Hematopoietic multipotent progenitor cell treated with erythropoietin and hydrocortisone succinate and interleukin-3 and kit ligand, for 15 days (in vitro differentiated cells): ENCODE measurements around the gene KLC1.

Experiments used
- DNase-seq: peaks from one replicate; pipeline ENCODE4 v3.0.0-alpha.2; 2015; ENCODE audit warnings: low spot score

The KLC1 gene

DNA sequence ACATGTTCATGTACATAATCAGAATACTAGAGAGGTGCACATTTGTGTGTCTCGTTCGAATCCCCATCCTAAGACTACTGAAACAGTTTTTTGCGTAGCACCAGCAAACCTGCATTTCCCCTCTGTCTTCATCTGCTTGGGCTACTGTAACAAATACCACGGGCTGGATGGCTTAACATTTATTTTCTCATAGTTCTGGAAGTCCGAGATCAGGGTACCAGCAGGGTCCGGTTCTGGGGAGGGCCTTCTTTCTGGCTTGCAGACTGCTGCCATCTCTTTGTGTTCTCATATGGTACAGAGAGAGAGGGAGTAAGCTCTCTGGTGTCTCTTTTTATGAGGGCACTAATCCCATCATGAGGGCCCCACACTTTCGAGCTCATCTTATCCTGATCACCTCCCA, 30.6 kb downstream of the KLC1 start:
- no peak for DNase-seq

DNA sequence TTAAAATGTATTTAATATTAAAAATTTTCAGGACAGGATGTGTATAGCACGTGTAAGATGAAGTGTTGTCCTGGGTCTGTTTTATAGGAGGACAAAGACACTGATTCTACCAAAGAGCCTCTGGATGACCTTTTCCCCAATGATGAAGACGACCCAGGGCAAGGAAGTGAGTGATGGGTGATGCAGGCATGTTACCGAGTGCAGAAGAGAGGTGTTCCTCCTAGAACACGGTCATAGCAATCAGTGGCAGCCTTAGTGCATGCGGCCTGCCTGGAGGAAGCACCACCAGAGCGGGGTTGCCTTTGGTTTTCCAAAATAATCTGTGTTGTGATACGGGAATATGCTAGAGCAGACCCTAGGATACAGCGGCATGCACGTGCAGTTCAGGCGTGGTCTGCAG, 33.0 kb downstream of the KLC1 start:
- DNase-seq = no peak

DNA sequence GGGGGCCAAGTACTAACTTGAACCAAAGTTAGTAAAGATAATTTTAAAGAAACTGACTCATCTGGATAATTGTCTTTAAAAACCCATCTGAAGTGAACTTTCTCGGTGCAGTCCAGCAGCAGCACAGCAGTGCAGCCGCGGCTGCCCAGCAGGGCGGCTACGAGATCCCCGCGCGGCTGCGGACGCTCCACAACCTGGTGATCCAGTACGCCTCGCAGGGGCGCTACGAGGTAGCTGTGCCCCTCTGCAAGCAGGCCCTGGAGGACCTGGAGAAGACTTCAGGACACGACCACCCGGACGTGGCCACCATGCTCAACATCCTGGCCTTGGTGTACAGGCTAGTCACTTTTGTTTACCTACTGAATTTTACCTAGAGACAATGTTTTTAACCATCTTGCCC, 33.6 kb downstream of the KLC1 start:
- no peak for DNase-seq

DNA sequence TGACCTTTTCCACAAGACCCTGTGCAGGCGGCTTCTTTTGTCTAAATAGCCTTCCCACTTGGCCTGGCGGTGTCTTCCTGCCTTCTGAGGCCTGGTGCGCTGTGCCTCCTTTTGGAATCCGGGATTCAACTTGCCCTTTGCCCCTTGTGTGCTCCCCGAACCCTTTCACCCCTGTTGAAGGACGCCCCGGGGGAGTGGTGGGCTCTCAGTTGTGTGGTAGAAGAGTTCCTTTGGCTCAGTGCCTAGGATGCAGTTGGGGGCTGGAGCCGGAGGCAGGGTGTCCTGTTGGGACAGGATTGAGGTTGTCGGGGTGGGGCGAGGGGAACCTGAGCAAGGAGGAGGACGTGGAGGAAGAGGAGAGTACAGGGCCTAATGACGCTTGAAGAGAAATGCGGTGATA, 34.5 kb downstream of the KLC1 start:
- no peak for DNase-seq

DNA sequence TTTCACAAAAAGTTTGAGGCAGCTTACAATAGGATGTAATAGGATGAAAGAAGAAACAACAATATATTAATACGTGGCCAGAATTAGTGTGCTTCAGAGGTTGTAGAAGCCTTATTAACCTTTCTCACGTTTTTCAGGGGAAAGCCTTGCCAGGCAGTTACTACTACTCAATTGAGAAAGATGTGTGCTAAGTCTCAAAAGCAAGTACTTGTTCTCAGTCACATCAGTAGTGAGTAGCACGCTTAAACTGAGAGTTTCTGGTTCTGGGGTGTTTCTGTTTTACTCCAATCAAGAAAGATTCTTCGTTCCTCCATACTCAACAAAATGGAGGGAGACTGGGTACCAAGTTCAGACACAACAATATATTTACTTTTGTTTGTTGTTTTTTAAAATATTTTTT, 38.7 kb downstream of the KLC1 start:
- no peak for DNase-seq

DNA sequence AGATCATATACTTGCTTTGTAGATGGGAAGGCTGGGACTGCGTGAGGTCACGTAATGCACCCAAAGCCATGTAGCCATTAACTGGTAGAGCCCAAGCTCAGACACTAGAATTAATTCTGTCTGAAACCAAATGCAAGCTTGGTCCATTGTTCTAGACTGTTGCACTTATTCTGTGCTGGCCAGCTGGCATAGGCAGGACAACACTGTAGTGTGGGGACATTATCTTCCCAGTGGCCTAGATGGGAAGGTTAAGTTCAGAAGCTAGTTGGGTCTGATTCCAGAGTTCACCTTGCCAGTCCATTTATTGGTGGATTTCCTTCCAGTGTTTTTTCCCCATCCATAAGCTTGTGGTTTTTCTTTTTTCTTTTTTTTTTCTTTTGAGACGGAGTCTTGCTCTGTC, 39.1 kb downstream of the KLC1 start:
- no peak for DNase-seq

DNA sequence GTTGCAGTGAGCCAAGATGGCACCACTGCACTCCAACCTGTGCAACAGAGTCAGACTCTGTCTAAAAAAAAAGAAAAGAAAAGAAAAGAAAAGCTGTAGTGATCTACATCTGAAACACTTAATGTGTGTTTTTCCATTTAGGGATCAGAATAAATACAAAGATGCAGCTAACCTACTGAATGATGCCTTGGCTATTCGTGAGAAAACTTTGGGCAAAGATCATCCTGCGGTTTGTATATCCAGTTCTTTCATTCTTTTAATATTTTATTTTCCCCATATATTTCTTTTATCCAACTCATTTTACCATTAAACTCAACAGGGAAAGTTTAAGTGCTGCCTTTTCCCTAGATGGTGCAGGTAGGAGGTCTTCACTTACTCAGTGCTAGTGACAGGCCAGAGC, 40.4 kb downstream of the KLC1 start:
- DNase-seq = no peak

DNA sequence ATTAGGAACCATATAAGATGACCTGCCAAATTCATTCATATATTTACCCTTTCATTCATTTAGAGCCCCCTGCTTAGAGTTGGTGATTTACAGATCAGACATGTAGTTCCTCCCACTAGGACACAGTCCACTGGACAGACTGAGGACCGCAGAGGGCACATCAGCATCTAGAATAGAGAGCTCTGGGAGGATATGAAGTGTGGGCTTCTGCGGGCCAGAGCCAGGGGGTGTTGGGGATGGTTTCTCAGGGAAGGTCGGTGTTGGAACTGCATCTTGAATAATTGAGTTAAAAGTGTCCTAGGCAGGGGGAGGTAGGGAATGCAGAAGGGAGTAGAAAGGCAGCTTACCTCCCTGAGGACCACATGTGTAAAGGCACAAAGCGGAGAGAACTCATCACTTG, 42.9 kb downstream of the KLC1 start:
- DNase-seq = no peak

DNA sequence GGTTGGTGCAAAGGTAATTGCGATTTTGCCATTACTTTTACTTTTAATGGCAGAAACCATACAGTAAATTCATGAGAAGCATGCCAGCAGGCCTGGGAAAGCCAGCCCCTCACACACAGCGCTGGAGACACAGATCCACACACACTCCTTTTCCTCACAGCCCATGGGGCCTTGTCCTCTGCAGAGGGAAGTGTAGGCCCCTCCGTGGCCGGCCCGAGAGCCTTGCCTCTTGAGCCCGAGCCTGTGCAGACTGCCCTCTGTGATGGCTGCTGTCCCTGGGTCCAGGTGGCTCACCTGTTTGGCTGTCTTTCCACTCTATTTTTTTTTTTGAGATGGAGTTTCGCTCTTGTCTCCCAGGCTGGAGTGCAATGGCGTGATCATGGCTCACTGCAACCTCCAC, 46.9 kb downstream of the KLC1 start:
- no peak for DNase-seq

DNA sequence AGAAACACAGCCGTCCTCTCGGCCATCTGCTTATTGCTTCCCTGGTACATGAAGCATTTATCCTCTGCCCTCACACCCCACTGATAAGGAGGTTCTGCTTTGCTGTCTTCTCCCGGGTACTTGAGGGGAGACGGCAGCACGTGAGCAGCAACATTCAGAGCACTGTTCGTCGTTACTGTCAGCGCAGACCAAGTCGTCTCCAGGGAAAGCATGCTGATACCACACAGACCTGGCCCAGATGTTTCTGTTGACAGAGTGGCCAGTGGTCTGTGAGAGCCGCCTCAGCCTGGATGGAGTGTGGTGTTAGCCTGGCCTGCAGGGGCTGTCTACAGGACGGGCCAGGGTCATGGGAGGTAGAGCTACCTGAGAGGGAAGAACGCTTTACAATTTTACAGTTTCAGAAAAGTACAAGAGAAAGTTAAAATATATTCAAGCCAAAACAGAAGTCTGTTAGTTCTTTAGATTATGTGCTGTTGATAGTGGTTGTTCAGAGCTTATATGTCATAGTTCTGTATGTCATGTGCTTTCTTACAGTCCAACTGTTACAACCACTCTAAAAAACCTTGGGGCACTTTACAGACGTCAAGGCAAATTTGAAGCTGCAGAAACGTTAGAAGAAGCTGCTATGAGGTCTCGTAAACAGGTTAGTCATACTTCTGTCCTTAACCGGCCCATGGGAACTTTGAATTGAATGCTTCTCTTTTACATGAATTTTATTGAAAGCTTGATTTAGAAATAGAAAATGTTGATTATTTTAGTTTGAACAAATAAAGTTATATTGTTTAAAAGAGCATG, 48.1 kb downstream of the KLC1 start:
- no peak for DNase-seq

DNA sequence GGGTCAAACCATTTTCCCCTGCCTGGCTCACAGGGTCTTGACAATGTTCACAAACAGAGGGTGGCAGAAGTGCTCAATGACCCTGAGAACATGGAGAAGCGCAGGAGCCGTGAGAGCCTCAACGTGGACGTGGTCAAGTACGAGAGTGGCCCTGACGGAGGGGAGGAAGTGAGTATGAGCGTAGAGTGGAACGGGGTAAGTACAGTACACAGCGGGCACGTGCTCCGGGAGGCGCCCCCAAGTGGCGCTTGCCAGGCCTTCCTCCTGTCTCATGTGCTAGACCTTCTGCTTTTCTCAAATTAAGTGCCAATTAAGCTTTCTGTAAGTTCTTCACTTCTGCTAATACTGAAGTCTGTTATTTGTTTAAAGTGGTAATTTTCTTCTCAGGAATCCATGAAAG, 50.3 kb downstream of the KLC1 start:
- peak; percentile 50 for DNase-seq

DNA sequence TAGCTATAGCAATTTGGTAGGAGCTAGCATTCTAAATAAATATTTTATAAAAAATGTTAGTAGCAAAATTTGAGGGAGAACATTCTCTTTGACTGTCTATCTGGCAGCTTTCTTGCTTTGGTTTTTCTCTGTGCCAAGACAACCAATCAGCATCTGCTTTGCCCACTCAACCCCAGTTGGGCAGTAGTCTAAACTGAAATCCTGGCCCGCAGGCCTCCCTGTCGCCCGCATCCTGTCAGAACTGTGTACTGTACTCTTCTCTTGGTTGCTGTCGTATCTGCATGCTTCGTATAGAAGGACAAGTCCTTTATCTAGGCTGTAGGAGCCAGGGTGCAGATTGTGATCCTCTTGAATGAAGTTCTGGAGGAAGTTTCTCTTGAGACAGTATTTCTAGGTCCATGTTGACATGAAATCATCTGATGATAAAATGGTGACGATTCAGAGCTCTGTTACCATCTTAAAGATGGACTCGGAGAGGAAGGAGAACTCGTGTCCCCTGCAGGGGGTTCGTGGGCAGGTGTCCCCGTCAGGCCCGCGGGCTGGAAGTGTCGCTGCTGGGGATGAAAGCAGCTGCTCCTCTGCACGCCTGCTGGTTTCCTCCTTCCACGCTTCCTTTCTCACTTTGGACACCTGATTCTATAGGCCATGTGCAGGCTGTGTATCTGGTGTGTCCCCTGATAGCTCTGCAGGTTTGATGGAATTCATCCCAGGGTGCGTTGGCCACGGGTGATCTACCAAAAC, 51.6 kb downstream of the KLC1 start:
- no peak for DNase-seq

DNA sequence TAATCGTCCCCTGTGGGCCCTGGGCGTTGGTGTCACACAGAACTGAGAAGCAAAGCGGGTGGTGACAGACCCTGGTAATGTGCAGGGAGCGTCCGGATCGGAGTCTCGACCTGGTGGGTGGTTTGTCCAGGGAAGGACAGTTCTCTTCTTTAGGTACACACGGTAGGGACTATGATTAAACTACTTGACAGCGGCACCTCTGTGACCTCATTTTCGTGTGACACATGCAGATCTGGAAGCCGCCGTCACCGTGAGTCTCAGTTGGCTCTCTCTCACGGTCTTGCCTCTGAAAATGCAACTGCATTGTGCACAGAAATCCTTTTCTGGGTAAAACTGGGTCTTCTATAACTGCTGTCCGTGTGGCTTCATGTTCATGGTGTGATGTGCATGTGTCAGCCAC, 54.1 kb downstream of the KLC1 start:
- no peak for DNase-seq

DNA sequence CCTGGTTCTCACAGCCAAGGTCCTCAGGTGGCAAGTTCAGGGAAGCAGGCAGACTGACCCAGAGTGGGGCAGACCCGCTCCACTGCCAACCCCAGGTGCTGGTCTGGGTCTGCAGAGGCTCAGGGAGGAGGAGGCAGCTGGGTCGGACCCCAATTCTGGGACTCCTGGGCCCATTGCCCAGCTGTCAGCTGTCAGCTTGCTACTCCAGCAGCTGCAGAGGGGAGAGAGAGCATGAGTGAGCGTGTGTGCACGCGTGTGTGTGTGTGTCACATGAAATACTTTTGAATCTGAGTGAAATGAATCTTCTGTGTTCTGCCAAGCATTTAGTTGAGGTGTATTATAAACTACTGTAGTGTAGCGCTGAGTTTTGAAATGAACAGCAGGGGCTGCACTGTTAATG, 55.5 kb downstream of the KLC1 start:
- no peak for DNase-seq

DNA sequence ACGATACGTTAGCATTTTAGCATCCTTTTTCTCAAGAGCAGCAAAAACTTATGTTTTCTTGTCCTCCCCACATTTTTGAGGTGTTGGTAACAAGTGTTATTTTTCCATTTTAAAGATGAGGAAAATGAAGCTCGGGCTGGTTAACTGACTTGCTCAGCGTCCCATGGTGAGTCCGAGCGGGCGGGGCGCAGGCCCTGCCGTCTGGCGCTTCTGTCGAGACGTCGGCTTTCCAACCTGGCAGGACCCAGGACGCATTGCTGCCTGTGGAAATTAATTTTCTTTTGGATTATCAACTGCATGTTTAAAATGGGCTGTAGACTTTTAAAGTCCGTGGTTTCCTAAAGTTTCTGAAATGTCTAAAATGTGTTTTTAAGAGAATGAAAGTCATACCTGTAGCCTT, 55.9 kb downstream of the KLC1 start:
- DNase-seq = no peak

DNA sequence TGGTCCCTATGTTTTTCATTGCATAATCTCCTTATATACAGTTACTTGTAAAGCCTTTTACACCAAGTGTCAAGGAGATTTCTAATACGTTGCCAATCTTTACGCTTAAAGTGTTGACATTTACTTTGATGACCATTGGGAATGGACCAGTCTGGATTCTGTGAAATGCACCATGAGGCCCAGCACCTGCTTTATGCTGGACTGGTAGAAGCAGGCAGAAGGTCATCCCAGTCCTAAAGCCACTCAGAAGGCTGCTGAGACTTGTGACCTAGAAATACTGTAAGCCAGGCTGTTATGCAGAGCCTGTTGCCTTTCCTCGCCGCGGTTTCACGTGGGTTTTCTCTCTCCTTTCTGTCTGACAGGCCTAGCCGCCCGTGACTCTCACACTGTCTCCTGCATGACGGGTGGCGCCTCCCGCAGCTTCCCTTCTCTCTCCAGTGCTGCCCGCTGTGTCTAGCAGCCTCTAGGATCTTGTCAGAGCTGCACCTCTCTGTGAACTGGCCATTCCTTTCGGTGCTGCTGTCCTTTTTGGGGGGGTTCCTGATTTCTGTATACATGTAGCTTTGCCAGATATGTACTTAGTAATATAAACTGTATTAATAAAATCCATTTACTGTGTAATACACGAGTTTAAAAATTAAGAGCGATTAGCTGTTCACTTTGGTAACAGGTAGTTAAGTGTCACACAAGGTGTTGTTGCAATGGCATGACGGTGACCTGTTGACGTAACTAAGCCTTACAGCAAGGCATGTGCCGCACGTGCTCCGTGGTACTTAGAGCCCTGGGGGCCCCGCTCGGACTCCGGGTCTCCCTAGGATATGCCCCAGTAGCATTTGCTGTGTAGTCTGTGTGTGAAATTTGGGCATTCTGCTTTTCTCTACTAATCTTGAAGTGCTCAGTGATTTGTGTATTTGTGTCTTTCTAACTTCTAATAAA, 56.5 kb downstream of the KLC1 start:
- DNase-seq = no peak

DNA sequence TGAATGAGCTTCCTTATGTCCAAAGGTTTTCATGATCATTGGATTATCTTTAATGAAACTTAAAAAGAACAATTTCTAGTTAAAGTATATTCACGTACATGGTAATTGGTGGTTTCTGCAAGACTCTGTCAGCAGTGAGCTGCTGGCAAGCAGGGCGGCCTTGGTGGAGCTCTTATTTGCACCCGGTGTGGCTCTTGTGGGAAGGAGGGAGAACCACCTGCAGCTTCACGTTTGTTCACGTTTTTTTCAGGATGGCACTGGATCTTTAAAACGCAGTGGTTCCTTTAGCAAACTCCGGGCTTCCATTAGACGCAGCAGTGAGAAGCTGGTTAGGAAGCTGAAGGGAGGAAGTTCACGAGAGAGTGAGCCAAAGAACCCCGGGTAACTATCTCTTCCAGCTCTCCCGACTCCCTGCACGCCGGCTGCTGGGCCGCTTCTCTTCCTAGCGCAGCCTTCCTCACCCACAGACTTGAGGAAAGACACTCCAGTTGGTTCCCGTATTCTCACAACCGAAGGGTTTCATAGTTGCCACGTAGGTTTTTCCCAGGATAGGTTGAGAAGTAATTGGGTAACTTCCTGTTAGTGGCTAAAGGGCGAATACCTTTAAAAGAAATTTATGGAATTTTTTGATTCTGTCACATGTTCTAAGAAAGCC, 57.9 kb downstream of the KLC1 start:
- no peak for DNase-seq

DNA sequence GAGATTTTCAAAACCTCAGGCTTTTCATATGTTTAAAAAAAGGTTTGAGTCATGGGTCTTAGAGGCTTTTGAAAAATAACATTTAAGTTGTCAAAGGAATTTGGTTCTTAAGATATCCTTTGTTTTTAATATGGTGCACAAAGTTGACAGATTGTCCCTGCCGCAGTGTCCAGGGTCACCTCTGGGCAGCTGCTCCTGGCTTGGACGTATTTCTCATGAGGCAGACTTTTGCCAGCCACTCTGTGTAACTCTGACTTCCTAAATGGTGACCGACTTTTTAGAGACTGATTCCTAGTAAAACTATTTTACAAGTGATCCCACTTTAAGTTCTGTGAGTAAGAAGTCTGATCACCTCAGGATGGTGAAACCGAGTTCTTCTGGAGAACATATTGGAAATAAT, 58.7 kb downstream of the KLC1 start:
- DNase-seq = no peak

DNA sequence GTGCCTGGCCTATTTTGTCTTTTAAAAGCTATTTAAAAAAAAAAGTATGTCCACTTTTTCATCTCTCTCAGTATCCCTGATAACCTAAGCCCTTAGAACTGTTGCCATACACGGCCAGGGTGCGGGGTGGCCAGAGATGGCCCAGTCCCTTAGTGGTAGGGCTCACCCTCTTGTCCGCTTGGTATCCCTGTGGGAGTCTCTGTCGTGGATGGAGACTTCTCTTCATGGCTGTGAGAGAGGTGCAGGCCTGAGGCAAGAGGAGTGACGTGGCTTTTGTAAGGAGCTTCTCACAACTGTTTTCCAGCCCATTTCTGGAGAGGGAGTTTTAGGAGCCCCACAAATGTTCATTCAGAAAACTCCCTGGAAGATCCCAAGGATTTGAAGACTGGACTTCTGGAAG, 59.4 kb downstream of the KLC1 start:
- no peak for DNase-seq

DNA sequence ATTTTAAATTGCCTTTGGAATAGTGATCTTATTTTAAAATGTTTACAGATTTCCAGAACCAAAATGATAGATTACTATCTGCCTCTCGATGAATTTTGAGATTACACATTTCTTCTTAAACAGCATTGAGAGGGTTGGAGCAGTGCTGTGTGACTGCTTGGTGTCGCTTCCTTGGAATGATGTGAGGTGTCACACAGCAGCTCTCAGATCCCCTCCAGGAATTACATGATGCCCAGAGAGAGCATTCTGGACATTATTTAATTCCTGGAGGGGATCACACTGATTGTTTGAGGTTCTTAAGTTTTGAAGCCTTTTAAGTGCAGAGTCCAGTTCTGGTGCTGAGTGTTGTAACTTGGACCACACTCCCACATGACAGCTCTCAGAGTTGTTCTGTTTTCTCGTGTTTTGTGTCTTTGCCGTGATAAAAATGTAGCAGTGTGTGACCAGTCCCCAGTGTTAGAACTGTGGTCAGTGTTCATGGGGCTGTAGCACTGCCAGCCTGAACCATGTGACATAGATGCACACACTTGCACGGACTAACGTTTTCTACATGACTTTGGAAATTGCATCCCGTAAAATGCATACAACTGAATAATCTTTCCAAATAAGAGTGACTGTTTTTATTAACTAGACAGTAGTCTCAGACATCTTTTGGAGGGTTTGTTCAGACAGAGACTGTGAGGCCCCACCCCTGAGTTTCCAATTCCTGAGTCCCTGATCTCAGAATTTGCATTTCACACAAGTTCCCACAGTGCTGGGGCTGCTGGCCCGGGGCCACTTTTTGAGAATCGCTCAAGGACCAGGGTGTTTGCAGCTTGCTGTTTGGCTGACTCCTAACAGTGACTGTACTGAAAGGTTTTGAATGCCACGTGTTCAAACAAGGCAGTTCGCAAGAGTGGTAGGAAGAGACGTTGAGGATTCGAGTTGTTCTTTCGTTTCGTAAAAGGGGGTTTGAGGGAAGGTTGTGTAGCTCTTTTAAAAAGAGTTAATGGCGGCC, 60.2 kb downstream of the KLC1 start:
- DNase-seq = no peak

DNA sequence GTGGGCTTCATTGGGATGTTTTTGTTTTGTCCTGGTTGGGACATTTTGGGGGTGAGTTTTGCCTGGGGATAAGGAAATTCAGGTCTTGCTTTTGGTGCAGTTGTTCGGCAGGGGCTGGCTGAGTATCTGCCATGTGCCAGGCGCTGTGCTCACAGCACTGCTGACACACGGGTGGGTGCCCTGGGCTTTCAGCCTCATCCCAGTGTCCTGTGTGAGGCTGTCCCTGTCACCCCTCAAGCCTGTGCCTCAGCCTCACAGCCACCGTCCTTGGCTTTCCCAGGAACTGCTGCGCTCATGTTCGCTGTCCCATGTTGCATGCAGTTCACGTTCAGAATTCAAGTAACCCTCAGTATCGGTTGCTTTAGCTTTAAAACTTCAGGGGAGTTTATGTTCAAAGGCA, 61.3 kb downstream of the KLC1 start:
- DNase-seq = no peak
